Subcutaneous adipose tissue (tissue), 4 donors: ENCODE results near the gene MRPL2. TPM values are rescaled to one million over a fixed set of nuclear protein-coding genes. Genes with fewer than 3 reads are reported as not detected.

ENCODE experiments used
- CTCF ChIP-seq: fragments of 450-650 bp; IDR thresholded peaks from one replicate; pipeline ENCODE4 v1.5.1; 2016; ENCODE audit warnings: low read depth, mild to moderate bottlenecking, control low read depth, antibody characterized with exemption, moderate library complexity
- total RNA-seq, 4 donors: library from RNA; depleted of rRNA; stranded (reverse); fragments of >200 nt; gene quantifications; one replicate each; pipeline ENCODE4 v1.1.0, GENCODE V29; 2016

MRPL2 gene
- total RNA-seq, 4 donors from 2014 or later = 10.4 to 19.8 (median 16.6) TPM

- TF ChIP-seq CTCF = no peak
Measured at GRCh38 chr6:43090559-43090956, 31.3 kb upstream of the MRPL2 start.

GRCh38 chr6:43089874-43090558 lies 30.8 kb upstream of the MRPL2 start:
- no peak for TF ChIP-seq CTCF

- TF ChIP-seq CTCF = no peak
Measured at GRCh38 chr6:43089467-43089866, 30.2 kb upstream of the MRPL2 start.

GRCh38 chr6:43088654-43089056 lies 29.4 kb upstream of the MRPL2 start:
- TF ChIP-seq CTCF = no peak

- TF ChIP-seq CTCF = no peak
Measured at GRCh38 chr6:43086022-43086658, 26.9 kb upstream of the MRPL2 start.

- TF ChIP-seq CTCF = no peak
Measured at GRCh38 chr6:43082806-43083655, 23.8 kb upstream of the MRPL2 start.

GRCh38 chr6:43081043-43081442 lies 21.8 kb upstream of the MRPL2 start:
- no peak for TF ChIP-seq CTCF
